OCI-LY3 (cell line): ENCODE measurements around the gene DDI2.

Source experiments
- CTCF ChIP-seq: fragments of 200-600, 300-600 bp; sonication (generic); IDR thresholded peaks from 2 replicates; pipeline ENCODE4 v1.5.1; 2014; ENCODE audit warnings: antibody characterized with exemption, low read length, low read depth
- EZH2phosphoT487 ChIP-seq: fragments of 200-600 bp; shearing (Covaris generic); IDR thresholded peaks from 2 replicates; pipeline ENCODE4 v1.6.1; 2018; ENCODE audit warnings: antibody characterized with exemption, mixed run types, low read depth

GRCh38 chr1:15700508-15700907 lies 83.2 kb downstream of the DDI2 start:
- TF ChIP-seq CTCF (no peak), EZH2phosphoT487 (no peak)
